NCI-H2171 treated with DMSO at 0.1 percent for 48 hours (cell line): Measurements from ENCODE around the gene IQCH.
A peak's percentile ranks its signal among the peaks of the same experiment; 100 is the strongest.
"Not testable (repeated sequence)": the region's sequence is repeated elsewhere in the genome, so short reads cannot be mapped to it uniquely, and the experiment has no call there.

Source experiments
- DNase-seq: peaks from one replicate; lab custom pipeline; 2025; lab: John Stamatoyannopoulos, UW

The IQCH gene

GRCh38 chr15:67358391-67358790 lies 103.8 kb downstream of the IQCH start:
- no peak for DNase-seq

- DNase-seq: no peak
These were observed 104.2 kb downstream of the IQCH start for GRCh38 chr15:67358812-67359211.

- DNase-seq: no peak
These were observed 105.0 kb downstream of the IQCH start for GRCh38 chr15:67359431-67360079.

- DNase-seq: no peak
These were observed 106.5 kb downstream of the IQCH start for GRCh38 chr15:67361100-67361499.

GRCh38 chr15:67363712-67364111 lies 109.1 kb downstream of the IQCH start:
- DNase-seq: not testable (repeated sequence)

- no peak for DNase-seq
These were observed 111.4 kb downstream of the IQCH start for GRCh38 chr15:67365994-67366393.

GRCh38 chr15:67366904-67367303 lies 112.3 kb downstream of the IQCH start:
- no peak for DNase-seq

- peak; percentile 60 for DNase-seq
These were observed 114.9 kb downstream of the IQCH start for GRCh38 chr15:67369359-67369998.

GRCh38 chr15:67370206-67370954 lies 115.8 kb downstream of the IQCH start:
- DNase-seq: no peak

- peak; percentile 78 for DNase-seq
These were observed 118.0 kb downstream of the IQCH start for GRCh38 chr15:67372543-67372942.

- DNase-seq: no peak
These were observed 118.5 kb downstream of the IQCH start for GRCh38 chr15:67372986-67373675.

GRCh38 chr15:67373971-67374370 lies 119.4 kb downstream of the IQCH start:
- DNase-seq: no peak

- no peak for DNase-seq
These were observed 124.9 kb downstream of the IQCH start for GRCh38 chr15:67379530-67379929.

- no peak for DNase-seq
These were observed 126.3 kb downstream of the IQCH start for GRCh38 chr15:67380921-67381320.

- no peak for DNase-seq
These were observed 126.9 kb downstream of the IQCH start for GRCh38 chr15:67381416-67382045.

- no peak for DNase-seq
These were observed 128.1 kb downstream of the IQCH start for GRCh38 chr15:67382723-67383122.

GRCh38 chr15:67383899-67384298 lies 129.3 kb downstream of the IQCH start:
- peak; percentile 9 for DNase-seq

- DNase-seq: no peak
These were observed 130.2 kb downstream of the IQCH start for GRCh38 chr15:67384761-67385160.

GRCh38 chr15:67385971-67386370 lies 131.4 kb downstream of the IQCH start:
- DNase-seq: no peak

GRCh38 chr15:67386947-67387346 lies 132.4 kb downstream of the IQCH start:
- DNase-seq: no peak

GRCh38 chr15:67389975-67390374 lies 135.4 kb downstream of the IQCH start:
- no peak for DNase-seq
